ENCODE results near the gene ADIPOQ. TPM values are rescaled to one million over a fixed set of nuclear protein-coding genes. Genes with fewer than 3 reads are reported as not detected.
"Not testable (repeated sequence)": the region's sequence is repeated elsewhere in the genome, so short reads cannot be mapped to it uniquely, and the experiment has no call there.

The ADIPOQ gene
- polyA plus RNA-seq, 3 donors: not detected

DNA sequence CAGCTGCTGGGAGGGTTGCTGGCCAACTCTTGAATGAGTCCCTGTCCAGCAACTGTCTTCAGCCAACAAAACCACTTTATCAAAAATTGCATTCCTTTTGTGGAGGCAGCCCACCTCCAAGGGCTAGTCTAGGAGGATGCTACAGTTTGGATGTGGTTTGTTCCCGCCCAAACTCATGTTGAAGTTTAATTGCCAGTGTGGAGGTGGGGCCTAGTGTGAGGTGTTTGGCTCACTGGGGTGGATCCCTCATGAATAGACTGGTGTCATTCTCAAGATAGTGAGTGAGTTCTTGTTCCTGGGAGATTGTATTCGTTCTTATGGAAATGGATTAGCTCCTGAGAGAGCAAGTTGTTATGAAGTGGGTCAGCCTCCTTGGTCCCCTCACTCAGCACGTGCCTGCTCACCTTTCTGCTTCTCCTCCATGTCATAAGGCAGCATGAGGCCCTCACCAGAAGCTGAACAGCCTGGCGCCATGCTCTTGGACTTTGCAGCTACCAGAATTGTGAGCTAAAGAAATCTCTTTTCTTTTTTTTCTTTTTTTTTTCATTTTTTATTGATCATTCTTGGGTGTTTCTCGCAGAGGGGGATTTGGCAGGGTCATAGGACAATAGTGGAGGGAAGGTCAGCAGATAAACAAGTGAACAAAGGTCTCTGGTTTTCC, 32.0 kb upstream of the ADIPOQ start:
- peaks cover 17% of the 10 kb centered on the region for H3K4me1 Mint-ChIP-seq
- H3K4me3 Mint-ChIP-seq: no peak overlapping the region
- Histone ChIP-seq H2AFZ (ENCODE audit: insufficient read depth, low read depth, low read length, poor library complexity, severe bottlenecking) (no peak overlapping the region), H4K20me1 (ENCODE audit: insufficient read depth, low read length) (no peaks in the 10 kb centered on the region), H3K27ac (ENCODE audit: low read depth in 1 of 2, low read length in 2 of 2) (no peak overlapping the region), H3K9ac (ENCODE audit: insufficient read depth, low read length, poor library complexity, severe bottlenecking) (no peak overlapping the region), H3K36me3 (replicated peaks in 1 of 2; ENCODE audit: control insufficient read depth in 1 of 2, insufficient read depth in 2 of 2, low read length in 2 of 2) (no peaks in the 10 kb centered on the region), H3K79me2 (ENCODE audit: insufficient read depth, low read length) (peaks cover 13% of the 10 kb centered on the region), H3K4me3 (replicated peaks in 1 of 3; ENCODE audit: low read depth in 2 of 3, low read length in 3 of 3) (no peak overlapping the region), H3K4me2 (replicated peaks; ENCODE audit: extremely low read depth, low read length, poor library complexity, severe bottlenecking) (no peak overlapping the region), H3K4me1 (ENCODE audit: control insufficient read depth in 1 of 2, insufficient read depth in 2 of 2, low read length in 2 of 2) (peaks cover 17 to 19% of the 10 kb centered on the region in 2 donors), H3K9me3 (replicated peaks in 1 of 2; ENCODE audit: control insufficient read depth in 1 of 2, insufficient read depth in 1 of 2, low read length in 2 of 2) (no peaks in the 10 kb centered on the region), H3K27me3 (ENCODE audit: control insufficient read depth in 2 of 2, insufficient read depth in 2 of 2, low read length in 2 of 2) (no peaks in the 10 kb centered on the region)
- TF ChIP-seq, protein P1, sequence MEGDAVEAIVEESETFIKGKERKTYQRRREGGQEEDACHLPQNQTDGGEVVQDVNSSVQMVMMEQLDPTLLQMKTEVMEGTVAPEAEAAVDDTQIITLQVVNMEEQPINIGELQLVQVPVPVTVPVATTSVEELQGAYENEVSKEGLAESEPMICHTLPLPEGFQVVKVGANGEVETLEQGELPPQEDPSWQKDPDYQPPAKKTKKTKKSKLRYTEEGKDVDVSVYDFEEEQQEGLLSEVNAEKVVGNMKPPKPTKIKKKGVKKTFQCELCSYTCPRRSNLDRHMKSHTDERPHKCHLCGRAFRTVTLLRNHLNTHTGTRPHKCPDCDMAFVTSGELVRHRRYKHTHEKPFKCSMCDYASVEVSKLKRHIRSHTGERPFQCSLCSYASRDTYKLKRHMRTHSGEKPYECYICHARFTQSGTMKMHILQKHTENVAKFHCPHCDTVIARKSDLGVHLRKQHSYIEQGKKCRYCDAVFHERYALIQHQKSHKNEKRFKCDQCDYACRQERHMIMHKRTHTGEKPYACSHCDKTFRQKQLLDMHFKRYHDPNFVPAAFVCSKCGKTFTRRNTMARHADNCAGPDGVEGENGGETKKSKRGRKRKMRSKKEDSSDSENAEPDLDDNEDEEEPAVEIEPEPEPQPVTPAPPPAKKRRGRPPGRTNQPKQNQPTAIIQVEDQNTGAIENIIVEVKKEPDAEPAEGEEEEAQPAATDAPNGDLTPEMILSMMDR (IDR thresholded peaks at IDR 0.05): no peak
- intact Hi-C loops (cut with micrococcal nuclease): no loop called here
- H3K9me3 Mint-ChIP-seq: no peaks in the 10 kb centered on the region
- 100% methylated on average over 1 of the region's 5 CpGs for WGBS (ENCODE audit: insufficient coverage)
- DNase-seq: no peak
- H3K36me3 Mint-ChIP-seq: no peaks in the 10 kb centered on the region
- H3K27ac Mint-ChIP-seq: no peak overlapping the region
- H3K27me3 Mint-ChIP-seq (ENCODE audit: low read depth in 3 of 3): peaks cover 2 to 12% (median 5%) of the 10 kb centered on the region in 3 donors

DNA sequence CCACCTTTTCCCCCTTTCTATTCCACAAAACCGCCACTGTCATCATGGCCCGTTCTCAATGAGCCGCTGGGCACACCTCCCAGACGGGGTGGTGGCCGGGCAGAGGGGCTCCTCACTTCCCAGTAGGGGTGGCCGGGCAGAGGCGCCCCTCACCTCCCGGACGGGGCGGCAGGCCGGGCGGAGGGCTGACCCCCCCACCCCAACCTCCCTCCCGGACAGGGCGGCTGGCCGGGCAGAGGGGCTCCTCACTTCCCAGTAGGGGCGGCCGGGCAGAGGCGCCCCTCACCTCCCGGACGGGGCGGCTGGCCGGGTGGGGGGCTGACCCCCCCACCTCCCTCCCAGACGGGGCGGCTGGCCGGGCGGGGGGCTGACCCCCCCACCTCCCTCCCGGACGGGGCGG, 31.2 kb upstream of the ADIPOQ start:
- H3K9me3 Mint-ChIP-seq; H3K4me3 ChIP-seq (replicated peaks in 1 of 3; ENCODE audit: low read depth in 2 of 3, low read length in 3 of 3); H3K27ac Mint-ChIP-seq; H3K79me2 ChIP-seq (ENCODE audit: insufficient read depth, low read length); H3K27me3 ChIP-seq (ENCODE audit: control insufficient read depth in 2 of 2, insufficient read depth in 2 of 2, low read length in 2 of 2); H3K4me2 ChIP-seq (replicated peaks; ENCODE audit: extremely low read depth, low read length, poor library complexity, severe bottlenecking); H3K4me3 Mint-ChIP-seq; H3K9me3 ChIP-seq (replicated peaks in 1 of 2; ENCODE audit: control insufficient read depth in 1 of 2, insufficient read depth in 1 of 2, low read length in 2 of 2); intact Hi-C loops (cut with micrococcal nuclease); H3K9ac ChIP-seq (ENCODE audit: insufficient read depth, low read length, poor library complexity, severe bottlenecking); H3K36me3 ChIP-seq (replicated peaks in 1 of 2; ENCODE audit: control insufficient read depth in 1 of 2, insufficient read depth in 2 of 2, low read length in 2 of 2); DNase-seq; H3K27ac ChIP-seq (ENCODE audit: low read depth in 1 of 2, low read length in 2 of 2); H3K36me3 Mint-ChIP-seq; H4K20me1 ChIP-seq (ENCODE audit: insufficient read depth, low read length); H2AFZ ChIP-seq (ENCODE audit: insufficient read depth, low read depth, low read length, poor library complexity, severe bottlenecking): not testable (repeated sequence)
- Mint-ChIP-seq H3K4me1 (peaks cover 21% of the 10 kb centered on the region), H3K27me3 (ENCODE audit: low read depth in 3 of 3) (peaks cover 2 to 12% (median 5%) of the 10 kb centered on the region in 3 donors)
- peaks cover 13 to 17% of the 10 kb centered on the region in 2 donors for H3K4me1 ChIP-seq (ENCODE audit: control insufficient read depth in 1 of 2, insufficient read depth in 2 of 2, low read length in 2 of 2)
- no CpG with 5 or more reads among the region's 29 CpGs for WGBS (ENCODE audit: insufficient coverage)
